Endothelial cell of umbilical vein (primary cell): ENCODE data around the gene PRKCI. TPM values are rescaled to one million over a fixed set of nuclear protein-coding genes. Genes with fewer than 3 reads are reported as not detected.

Source experiments
- BruUV-seq: library from RNA; stranded (reverse); fragments of 400-500 nt; replicated peaks from 2 replicates; lab custom pipeline; 2021; lab: Mats Ljungman, UMichigan
- CTCF ChIA-PET: fragments of 300-600, 350-600 bp; sonication (Branson Sonifier 250); formaldehyde crosslinking; loops from one replicate; lab custom pipeline; 2021; ENCODE audit warnings: antibody characterized with exemption, inconsistent platforms; lab: Charles Lee
- POLR2A ChIA-PET: fragments of 300-600, 350-600 bp; sonication (Branson Sonifier 250); formaldehyde crosslinking; loops from one replicate; lab custom pipeline; 2021; ENCODE audit warnings: antibody characterized with exemption, inconsistent platforms; lab: Charles Lee
- DNase-seq: peaks from one replicate; pipeline ENCODE4 v3.0.0-alpha.2; 2011; ENCODE audit warnings: low read depth, low spot score
- FAIRE-seq: peaks from 2 replicates; lab custom pipeline; 2011; peaks lifted over from hg19 to GRCh38; lab: Jason Lieb, UNC
- H2AFZ ChIP-seq: 2 replicates; pipeline ENCODE4 v1.6.0; 2012; ENCODE audit warnings: low read depth, low read length, control low read depth, inconsistent platforms
- H3K27ac ChIP-seq: 2 replicates; pipeline ENCODE4 v1.5.1; 2011; ENCODE audit warnings: low read depth, mild to moderate bottlenecking, control low read depth, low read length, moderate library complexity; ENCODE audit not compliant: insufficient read depth
- H3K27me3 ChIP-seq, 2 experiments: 2 replicates each; pipeline versions ENCODE4 v1.6.0 to v1.6.1; 2011; ENCODE audit warnings: low read length in 2 of 2, mixed read lengths in 1 of 2; ENCODE audit not compliant: control insufficient read depth in 2 of 2, insufficient read depth in 2 of 2
- H3K36me3 ChIP-seq, 2 experiments: 2 replicates in 1 of 2; 3 replicates in 1 of 2; pipeline ENCODE4 v1.5.1; 2011; ENCODE audit warnings: low read length in 2 of 2, mild to moderate bottlenecking in 1 of 2, moderate library complexity in 1 of 2; ENCODE audit not compliant: control insufficient read depth in 2 of 2, insufficient read depth in 2 of 2; ENCODE audit errors: extremely low read depth in 1 of 2
- H3K4me1 ChIP-seq: 3 replicates; pipeline ENCODE4 v1.5.1; 2011; ENCODE audit warnings: mild to moderate bottlenecking, low read length; ENCODE audit not compliant: control insufficient read depth, insufficient read depth; ENCODE audit errors: extremely low read depth
- H3K4me2 ChIP-seq: 2 replicates; pipeline ENCODE4 v1.6.1; 2011; ENCODE audit warnings: low read length, control low read depth, mixed read lengths; ENCODE audit not compliant: insufficient read depth
- H3K4me3 ChIP-seq, 3 experiments: fragments of 200-600 bp in 1 of 3; sonication (generic), shearing (Covaris generic) in 1 of 3; replicated peaks in 1 of 3; 2 replicates each; pipeline ENCODE4 v1.5.1; 2011 to 2016; ENCODE audit warnings: control low read depth in 3 of 3, low read length in 3 of 3, mild to moderate bottlenecking in 2 of 3, inconsistent platforms in 1 of 3, low read depth in 1 of 3, moderate library complexity in 1 of 3; ENCODE audit not compliant: insufficient read depth in 1 of 3
- H3K79me2 ChIP-seq: 2 replicates; pipeline ENCODE4 v1.6.0; 2012; ENCODE audit warnings: low read length, inconsistent platforms; ENCODE audit not compliant: control insufficient read depth, insufficient read depth
- H3K9ac ChIP-seq: replicated peaks from 2 replicates; pipeline ENCODE3; 2011; ENCODE audit warnings: low read length, control low read depth; ENCODE audit not compliant: insufficient read depth; ENCODE audit errors: extremely low read depth
- H3K9me1 ChIP-seq: replicated peaks from 3 replicates; pipeline ENCODE4 v1.6.0; 2011; ENCODE audit warnings: mild to moderate bottlenecking, low read length; ENCODE audit not compliant: control insufficient read depth, insufficient read depth; ENCODE audit errors: extremely low read depth
- H3K9me3 ChIP-seq: replicated peaks from 2 replicates; pipeline ENCODE4 v1.5.1; 2012; ENCODE audit warnings: low read length, inconsistent platforms; ENCODE audit not compliant: control insufficient read depth, insufficient read depth
- H4K20me1 ChIP-seq: replicated peaks from 2 replicates; pipeline ENCODE3; 2011; ENCODE audit warnings: mild to moderate bottlenecking, low read length; ENCODE audit not compliant: control insufficient read depth, insufficient read depth; ENCODE audit errors: extremely low read depth
- EZH2 ChIP-seq: IDR thresholded peaks from 2 replicates; pipeline ENCODE4 v1.6.1; 2012; ENCODE audit warnings: borderline replicate concordance, low read depth, mild to moderate bottlenecking, moderate library complexity, low read length, inconsistent platforms; ENCODE audit not compliant: severe bottlenecking
- FOS ChIP-seq: IDR thresholded peaks from 2 replicates; pipeline ENCODE4 v1.6.1; 2011; ENCODE audit warnings: mild to moderate bottlenecking, low read length, moderate library complexity, borderline replicate concordance; ENCODE audit not compliant: insufficient read depth
- GATA2 ChIP-seq: IDR thresholded peaks from 2 replicates; pipeline ENCODE4 v1.7.0; 2011; ENCODE audit warnings: low read depth, mild to moderate bottlenecking, moderate library complexity, mixed read lengths, low read length; ENCODE audit not compliant: insufficient read length, insufficient read depth
- JUN ChIP-seq: IDR thresholded peaks from 2 replicates; pipeline ENCODE4 v1.6.1; 2011; ENCODE audit warnings: borderline replicate concordance, low read depth; ENCODE audit not compliant: insufficient read length, insufficient read depth
- MYC ChIP-seq: IDR thresholded peaks from one replicate; pipeline ENCODE4 v1.6.1; 2011; ENCODE audit warnings: mild to moderate bottlenecking, low read depth, low read length
- POLR2A ChIP-seq: IDR thresholded peaks from 2 replicates; pipeline ENCODE4 v1.6.1; 2012; ENCODE audit warnings: low read depth, mild to moderate bottlenecking, control low read depth, low read length
- POLR2AphosphoS5 ChIP-seq: IDR thresholded peaks from 2 replicates; pipeline ENCODE4 v1.6.1; 2012; ENCODE audit warnings: low read depth, mild to moderate bottlenecking, control low read depth, low read length, moderate library complexity; ENCODE audit not compliant: insufficient read depth
- dilution Hi-C: fragments of 300-500 bp; cut with MboI; formaldehyde crosslinking; loops from one replicate; pipeline ENCODE4 v1.15.0; 2019; ENCODE audit warnings: low sequenced_read_pairs; ENCODE audit not compliant: extremely low pct_ligation_motif_present
- intact Hi-C: fragments of 100-400 bp; cut with micrococcal nuclease; formaldehyde crosslinking; loops from one replicate; pipeline ENCODE4 v1.10.0; 2022
- polyA plus RNA-seq, 4 experiments: library from polyadenylated mRNA; depleted of rRNA in 3 of 4; stranded (reverse) in 3 of 4; unstranded in 1 of 4; fragments of >200 nt; gene quantifications; 2 replicates each; pipeline versions ENCODE4 v1.2.1 to v1.2.3, GENCODE V29; 2011 to 2012; ENCODE audit warnings: missing spikeins in 1 of 4
- total RNA-seq: library from RNA; stranded (reverse); gene quantifications from 2 replicates; pipeline ENCODE4 v1.2.3, GENCODE V29; 2021
- TF ChIP-seq, protein P1 (sequence below), 2 donors: IDR thresholded peaks; 1 replicate in 1 of 2; 2 replicates in 1 of 2; pipeline ENCODE4 v1.5.1; 2011; ENCODE audit warnings: low read length in 2 of 2, mild to moderate bottlenecking in 2 of 2, moderate library complexity in 2 of 2, control low read depth in 1 of 2, inconsistent platforms in 1 of 2, low read depth in 1 of 2; ENCODE audit not compliant: insufficient read depth in 1 of 2; ENCODE audit errors: extremely low read depth in 1 of 2
- TF ChIP-seq, protein P2 (sequence below): IDR thresholded peaks from 2 replicates; pipeline ENCODE4 v1.6.1; 2011; ENCODE audit not compliant: insufficient read depth, insufficient read length

The PRKCI gene
- total and polyA plus RNA-seq, 2 donors (not counting 3 experiments of a cell fraction or from before 2014, with no cell fraction given): 7.1 to 23.9 TPM

DNA sequence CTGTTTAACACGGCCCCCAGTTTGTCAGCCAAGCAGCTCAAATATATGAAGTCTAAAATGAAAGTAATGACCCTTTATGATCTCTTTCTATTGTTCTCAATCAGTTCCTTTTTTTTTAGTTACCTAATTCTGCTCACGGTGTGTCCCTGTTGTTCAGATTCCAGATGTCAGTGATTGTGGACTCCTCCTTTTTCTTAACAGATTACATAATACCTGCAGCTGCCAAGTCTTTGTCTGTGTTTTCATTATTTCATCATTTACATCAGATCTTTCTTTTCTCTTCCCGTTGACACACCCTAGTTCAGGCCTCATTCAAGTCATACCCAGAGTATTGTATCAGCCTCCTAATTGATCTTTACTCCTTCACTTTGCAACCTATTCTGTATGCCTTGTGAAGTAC, 79.2 kb downstream of the PRKCI start:
- H3K27ac ChIP-seq: no peak overlapping the region
- intact Hi-C loops: loop anchor here (10.0 kb wide), 1 partner anchor 543 kb away; no protein-coding TSS in a partner anchor
- POLR2A ChIA-PET: no interaction called here
- no peak overlapping the region for H2AFZ ChIP-seq
- no peaks in the 10 kb centered on the region for H4K20me1 ChIP-seq
- DNase-seq (peak; percentile 32), FAIRE-seq (no peak)
- H3K9me3 ChIP-seq: no peaks in the 10 kb centered on the region
- dilution Hi-C loops: no loop called here
- H3K9ac ChIP-seq: no peak overlapping the region
- no peak overlapping the region for H3K4me3 ChIP-seq
- TF ChIP-seq POLR2A (no peak), FOS (no peak), MYC (no peak), GATA2 (no peak), JUN (no peak), POLR2AphosphoS5 (no peak), EZH2 (no peak)
- TF ChIP-seq, protein P1, sequence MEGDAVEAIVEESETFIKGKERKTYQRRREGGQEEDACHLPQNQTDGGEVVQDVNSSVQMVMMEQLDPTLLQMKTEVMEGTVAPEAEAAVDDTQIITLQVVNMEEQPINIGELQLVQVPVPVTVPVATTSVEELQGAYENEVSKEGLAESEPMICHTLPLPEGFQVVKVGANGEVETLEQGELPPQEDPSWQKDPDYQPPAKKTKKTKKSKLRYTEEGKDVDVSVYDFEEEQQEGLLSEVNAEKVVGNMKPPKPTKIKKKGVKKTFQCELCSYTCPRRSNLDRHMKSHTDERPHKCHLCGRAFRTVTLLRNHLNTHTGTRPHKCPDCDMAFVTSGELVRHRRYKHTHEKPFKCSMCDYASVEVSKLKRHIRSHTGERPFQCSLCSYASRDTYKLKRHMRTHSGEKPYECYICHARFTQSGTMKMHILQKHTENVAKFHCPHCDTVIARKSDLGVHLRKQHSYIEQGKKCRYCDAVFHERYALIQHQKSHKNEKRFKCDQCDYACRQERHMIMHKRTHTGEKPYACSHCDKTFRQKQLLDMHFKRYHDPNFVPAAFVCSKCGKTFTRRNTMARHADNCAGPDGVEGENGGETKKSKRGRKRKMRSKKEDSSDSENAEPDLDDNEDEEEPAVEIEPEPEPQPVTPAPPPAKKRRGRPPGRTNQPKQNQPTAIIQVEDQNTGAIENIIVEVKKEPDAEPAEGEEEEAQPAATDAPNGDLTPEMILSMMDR (IDR thresholded peaks at IDR 0.05; ENCODE audit: extremely low read depth in 1 of 2, insufficient read depth in 1 of 2, low read depth in 1 of 2, low read length in 2 of 2): no peak
- TF ChIP-seq, protein P2, sequence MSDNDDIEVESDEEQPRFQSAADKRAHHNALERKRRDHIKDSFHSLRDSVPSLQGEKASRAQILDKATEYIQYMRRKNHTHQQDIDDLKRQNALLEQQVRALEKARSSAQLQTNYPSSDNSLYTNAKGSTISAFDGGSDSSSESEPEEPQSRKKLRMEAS: no peak
- CTCF ChIA-PET: no interaction called here
- H3K79me2 ChIP-seq: no peaks in the 10 kb centered on the region
- no peak overlapping the region for H3K4me2 ChIP-seq
- no peaks in the 10 kb centered on the region for H3K9me1 ChIP-seq
- no peaks in the 10 kb centered on the region for H3K4me1 ChIP-seq
- BruUV-seq: no TSS peak
- H3K27me3 ChIP-seq: no peaks in the 10 kb centered on the region
- peaks cover 0 to 8% of the 10 kb centered on the region in 2 experiments for H3K36me3 ChIP-seq
